NB4 (cell line): ENCODE data around the gene UGT1A3.

Source experiments
- MAX ChIP-seq: IDR thresholded peaks from 2 replicates; pipeline ENCODE4 v1.6.1; 2011; ENCODE audit warnings: low read depth, low read length
- MYC ChIP-seq: IDR thresholded peaks from 2 replicates; pipeline ENCODE4 v1.6.1; 2011; ENCODE audit warnings: low read depth, low read length
- POLR2A ChIP-seq: IDR thresholded peaks from 2 replicates; pipeline ENCODE4 v1.6.1; 2011; ENCODE audit warnings: mild to moderate bottlenecking; ENCODE audit not compliant: insufficient read length; ENCODE audit errors: extremely low read depth
- TF ChIP-seq, protein P1 (sequence below): IDR thresholded peaks from one replicate; pipeline ENCODE4 v1.5.1; 2012; ENCODE audit warnings: low read depth, low read length

DNA sequence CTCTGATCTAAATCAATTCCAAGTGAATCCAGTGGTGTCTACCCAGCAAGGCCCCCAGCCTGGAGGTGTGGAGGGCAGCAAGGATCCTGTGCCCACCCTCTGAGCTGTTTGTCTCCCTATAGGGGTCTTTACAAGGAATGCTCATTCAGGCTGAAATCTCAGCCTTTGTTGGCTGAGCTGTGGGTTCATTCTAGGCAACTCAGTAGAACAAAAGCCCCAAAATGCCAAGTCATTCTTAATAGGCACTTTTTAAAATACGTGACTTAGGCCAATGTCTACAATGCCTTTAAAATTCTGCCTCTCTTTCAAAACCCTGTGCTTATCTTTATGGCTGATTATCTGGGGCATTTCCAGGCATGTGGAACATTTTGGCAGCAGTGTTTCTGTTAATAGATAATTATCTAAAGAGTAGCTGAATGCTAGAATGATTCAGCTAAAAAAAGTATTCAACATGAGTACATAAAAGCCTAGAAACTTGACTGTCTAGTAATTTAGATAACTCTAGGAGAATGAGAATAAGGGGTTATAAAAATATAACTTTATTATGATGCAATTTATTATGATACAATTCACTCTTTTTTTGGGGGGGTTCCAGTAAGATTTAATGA lies 28.7 kb upstream of the UGT1A3 start:
- TF ChIP-seq POLR2A (no peak), MYC (no peak), MAX (no peak)
- TF ChIP-seq, protein P1, sequence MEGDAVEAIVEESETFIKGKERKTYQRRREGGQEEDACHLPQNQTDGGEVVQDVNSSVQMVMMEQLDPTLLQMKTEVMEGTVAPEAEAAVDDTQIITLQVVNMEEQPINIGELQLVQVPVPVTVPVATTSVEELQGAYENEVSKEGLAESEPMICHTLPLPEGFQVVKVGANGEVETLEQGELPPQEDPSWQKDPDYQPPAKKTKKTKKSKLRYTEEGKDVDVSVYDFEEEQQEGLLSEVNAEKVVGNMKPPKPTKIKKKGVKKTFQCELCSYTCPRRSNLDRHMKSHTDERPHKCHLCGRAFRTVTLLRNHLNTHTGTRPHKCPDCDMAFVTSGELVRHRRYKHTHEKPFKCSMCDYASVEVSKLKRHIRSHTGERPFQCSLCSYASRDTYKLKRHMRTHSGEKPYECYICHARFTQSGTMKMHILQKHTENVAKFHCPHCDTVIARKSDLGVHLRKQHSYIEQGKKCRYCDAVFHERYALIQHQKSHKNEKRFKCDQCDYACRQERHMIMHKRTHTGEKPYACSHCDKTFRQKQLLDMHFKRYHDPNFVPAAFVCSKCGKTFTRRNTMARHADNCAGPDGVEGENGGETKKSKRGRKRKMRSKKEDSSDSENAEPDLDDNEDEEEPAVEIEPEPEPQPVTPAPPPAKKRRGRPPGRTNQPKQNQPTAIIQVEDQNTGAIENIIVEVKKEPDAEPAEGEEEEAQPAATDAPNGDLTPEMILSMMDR = no peak
